Measurements from ENCODE around the gene EEFSEC.

The EEFSEC gene

DNA sequence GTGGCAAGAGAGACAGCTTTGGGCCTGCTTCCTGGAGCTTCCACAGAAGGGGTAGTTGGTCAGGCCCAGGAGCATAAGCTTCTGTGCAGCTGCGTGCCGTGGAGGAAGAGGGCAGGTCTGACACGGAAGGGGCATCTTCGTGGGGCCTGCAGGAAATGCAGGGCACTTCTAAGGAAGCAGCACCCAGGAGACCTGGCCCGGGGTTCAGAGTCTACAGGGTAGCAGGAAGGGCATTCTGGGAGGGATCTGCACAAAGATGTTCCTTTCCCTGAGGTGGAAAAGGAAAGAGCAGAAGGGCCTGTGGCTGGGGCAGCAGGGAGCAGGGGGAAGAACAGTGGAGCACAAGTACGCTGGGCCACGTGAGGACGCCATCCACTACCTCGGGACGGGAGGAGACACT, 228.3 kb downstream of the EEFSEC start:
- no peaks in the 10 kb centered on the region for H3K9me2 ChIP-seq (replicated peaks; ENCODE audit: insufficient read depth, low read length)
- H3K9me3 ChIP-seq (replicated peaks; ENCODE audit: insufficient read depth, low read length) = no peaks in the 10 kb centered on the region
- H4K20me1 ChIP-seq (ENCODE audit: insufficient read depth, low read length) = no peaks in the 10 kb centered on the region
- no peak overlapping the region for H3K9ac ChIP-seq (ENCODE audit: low read length)
- H3K4me2 ChIP-seq (ENCODE audit: low read depth, low read length) = no peak overlapping the region
- no peaks in the 10 kb centered on the region for H3K27me3 ChIP-seq (replicated peaks; ENCODE audit: insufficient read depth, low read length)
- H3K79me2 ChIP-seq (ENCODE audit: low read length) = no peaks in the 10 kb centered on the region
- no peak overlapping the region for H2AFZ ChIP-seq (ENCODE audit: low read length)
- H3K4me3 ChIP-seq (ENCODE audit: low read length) = no peak overlapping the region
- H3F3A ChIP-seq (ENCODE audit: insufficient read depth, low read length) = no peaks in the 10 kb centered on the region
- TF ChIP-seq EZH2phosphoT487 (IDR thresholded peaks at IDR 0.05; ENCODE audit: low read length) (no peak), EZH2 (optimal IDR thresholded peaks at IDR 0.05; ENCODE audit: low read depth, low read length) (no peak)
- TF ChIP-seq, protein P1, sequence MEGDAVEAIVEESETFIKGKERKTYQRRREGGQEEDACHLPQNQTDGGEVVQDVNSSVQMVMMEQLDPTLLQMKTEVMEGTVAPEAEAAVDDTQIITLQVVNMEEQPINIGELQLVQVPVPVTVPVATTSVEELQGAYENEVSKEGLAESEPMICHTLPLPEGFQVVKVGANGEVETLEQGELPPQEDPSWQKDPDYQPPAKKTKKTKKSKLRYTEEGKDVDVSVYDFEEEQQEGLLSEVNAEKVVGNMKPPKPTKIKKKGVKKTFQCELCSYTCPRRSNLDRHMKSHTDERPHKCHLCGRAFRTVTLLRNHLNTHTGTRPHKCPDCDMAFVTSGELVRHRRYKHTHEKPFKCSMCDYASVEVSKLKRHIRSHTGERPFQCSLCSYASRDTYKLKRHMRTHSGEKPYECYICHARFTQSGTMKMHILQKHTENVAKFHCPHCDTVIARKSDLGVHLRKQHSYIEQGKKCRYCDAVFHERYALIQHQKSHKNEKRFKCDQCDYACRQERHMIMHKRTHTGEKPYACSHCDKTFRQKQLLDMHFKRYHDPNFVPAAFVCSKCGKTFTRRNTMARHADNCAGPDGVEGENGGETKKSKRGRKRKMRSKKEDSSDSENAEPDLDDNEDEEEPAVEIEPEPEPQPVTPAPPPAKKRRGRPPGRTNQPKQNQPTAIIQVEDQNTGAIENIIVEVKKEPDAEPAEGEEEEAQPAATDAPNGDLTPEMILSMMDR (IDR thresholded peaks at IDR 0.05; ENCODE audit: low read length) = no peak
- no peaks in the 10 kb centered on the region for H3K36me3 ChIP-seq (replicated peaks; ENCODE audit: insufficient read depth, low read length)
- H3K4me1 ChIP-seq (ENCODE audit: low read length) = peaks cover 16% of the 10 kb centered on the region
- no peak for DNase-seq
- no peak overlapping the region for H3K27ac ChIP-seq (ENCODE audit: low read length)

DNA sequence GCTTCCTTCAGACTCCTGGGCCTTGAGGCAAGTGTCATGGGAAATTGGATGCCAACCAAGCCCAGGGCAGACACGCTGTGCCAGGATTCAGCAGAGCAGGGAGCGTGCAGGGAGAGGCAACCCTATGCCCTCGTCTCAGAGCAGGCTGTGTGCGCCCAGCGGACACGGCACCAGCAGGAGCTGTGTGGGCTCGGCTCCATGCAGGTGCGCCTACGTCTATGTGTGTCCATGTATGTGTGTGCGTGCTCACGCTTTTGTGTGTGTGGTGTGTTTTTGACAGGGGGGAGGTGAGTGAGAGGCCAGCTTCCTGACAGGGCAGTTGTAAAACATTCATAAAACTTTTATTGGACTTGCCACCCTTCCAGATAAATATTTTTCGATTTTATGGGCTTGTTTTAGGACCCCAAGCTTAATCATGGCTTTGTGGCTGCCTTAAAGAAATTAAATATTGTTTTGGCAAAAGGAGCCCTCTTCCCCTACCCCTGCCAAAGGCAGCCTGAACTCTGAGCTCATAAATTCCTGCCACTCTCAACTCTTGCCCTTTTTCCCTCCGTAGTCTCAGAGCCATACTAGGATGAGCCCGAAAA, 229.0 kb downstream of the EEFSEC start:
- no peaks in the 10 kb centered on the region for H3F3A ChIP-seq (ENCODE audit: insufficient read depth, low read length)
- no peak overlapping the region for H3K27ac ChIP-seq (ENCODE audit: low read length)
- no peak overlapping the region for H3K9ac ChIP-seq (ENCODE audit: low read length)
- H3K4me1 ChIP-seq (ENCODE audit: low read length) = peaks cover 16% of the 10 kb centered on the region
- TF ChIP-seq EZH2phosphoT487 (IDR thresholded peaks at IDR 0.05; ENCODE audit: low read length) (no peak), EZH2 (optimal IDR thresholded peaks at IDR 0.05; ENCODE audit: low read depth, low read length) (no peak)
- TF ChIP-seq, protein P1 (IDR thresholded peaks at IDR 0.05; ENCODE audit: low read length) = no peak
- no peaks in the 10 kb centered on the region for H3K9me3 ChIP-seq (replicated peaks; ENCODE audit: insufficient read depth, low read length)
- H3K4me3 ChIP-seq (ENCODE audit: low read length) = no peak overlapping the region
- no peaks in the 10 kb centered on the region for H3K27me3 ChIP-seq (replicated peaks; ENCODE audit: insufficient read depth, low read length)
- no peak overlapping the region for H2AFZ ChIP-seq (ENCODE audit: low read length)
- H3K9me2 ChIP-seq (replicated peaks; ENCODE audit: insufficient read depth, low read length) = no peaks in the 10 kb centered on the region
- no peaks in the 10 kb centered on the region for H3K79me2 ChIP-seq (ENCODE audit: low read length)
- H3K4me2 ChIP-seq (ENCODE audit: low read depth, low read length) = no peak overlapping the region
- no peaks in the 10 kb centered on the region for H4K20me1 ChIP-seq (ENCODE audit: insufficient read depth, low read length)
- no peak for DNase-seq
- no peaks in the 10 kb centered on the region for H3K36me3 ChIP-seq (replicated peaks; ENCODE audit: insufficient read depth, low read length)

DNA sequence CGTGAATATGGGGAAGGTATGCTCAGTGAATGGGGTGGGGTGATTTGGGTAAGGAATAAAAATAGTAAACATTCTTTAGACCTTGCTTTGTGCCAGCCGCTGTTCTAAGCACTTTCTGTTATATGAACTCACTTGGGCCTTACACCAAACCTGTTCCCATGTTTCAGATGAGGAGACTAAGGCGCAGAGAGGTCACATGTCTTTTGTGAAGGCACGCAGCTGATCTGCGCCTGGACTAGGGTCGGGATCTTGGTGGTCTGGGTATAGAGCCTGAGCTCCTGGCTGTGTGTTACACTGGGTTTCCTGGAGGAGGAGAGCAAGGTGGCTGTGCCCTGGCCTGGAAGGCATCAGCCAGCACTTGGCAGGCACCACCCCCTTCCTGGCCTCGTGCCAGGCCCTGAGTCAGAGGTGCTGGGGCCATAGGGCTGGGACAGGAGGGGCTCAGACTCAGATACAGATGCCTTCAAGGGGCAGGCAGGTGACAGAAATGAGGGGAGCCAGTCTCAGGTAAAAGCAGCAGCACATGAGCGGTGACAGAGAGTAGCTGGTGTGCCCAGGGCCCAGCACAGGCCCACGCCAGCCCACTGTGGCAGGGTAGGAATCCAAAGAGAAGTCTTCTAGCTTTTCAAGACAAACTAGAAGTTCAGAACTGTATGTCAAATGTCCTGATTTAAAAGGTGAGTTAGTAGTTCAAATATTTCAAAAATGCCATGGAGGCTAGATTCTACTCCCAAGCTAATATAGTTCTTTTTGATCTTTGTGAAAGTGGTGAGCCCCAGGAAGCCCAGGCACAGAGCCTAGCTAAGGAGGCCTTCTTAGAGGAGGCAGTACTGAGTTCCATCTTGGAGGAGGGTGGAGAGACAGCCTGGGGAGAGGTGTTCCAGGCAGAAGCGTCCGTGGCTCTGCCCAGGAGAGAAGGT, 230.3 kb downstream of the EEFSEC start:
- peak; percentile 85 for DNase-seq
- H3K9ac ChIP-seq (ENCODE audit: low read length) = no peak overlapping the region
- no peaks in the 10 kb centered on the region for H4K20me1 ChIP-seq (ENCODE audit: insufficient read depth, low read length)
- no peak overlapping the region for H2AFZ ChIP-seq (ENCODE audit: low read length)
- H3F3A ChIP-seq (ENCODE audit: insufficient read depth, low read length) = no peaks in the 10 kb centered on the region
- no peak overlapping the region for H3K4me3 ChIP-seq (ENCODE audit: low read length)
- no peaks in the 10 kb centered on the region for H3K27me3 ChIP-seq (replicated peaks; ENCODE audit: insufficient read depth, low read length)
- H3K36me3 ChIP-seq (replicated peaks; ENCODE audit: insufficient read depth, low read length) = no peaks in the 10 kb centered on the region
- peak overlapping the region; percentile 30; the same call in 1 of the 2 replicates for H3K4me2 ChIP-seq (ENCODE audit: low read depth, low read length)
- no peaks in the 10 kb centered on the region for H3K79me2 ChIP-seq (ENCODE audit: low read length)
- peaks cover 16% of the 10 kb centered on the region for H3K4me1 ChIP-seq (ENCODE audit: low read length)
- no peaks in the 10 kb centered on the region for H3K9me3 ChIP-seq (replicated peaks; ENCODE audit: insufficient read depth, low read length)
- H3K27ac ChIP-seq (ENCODE audit: low read length) = peak overlapping the region; percentile 49; the same call in 1 of the 2 replicates
- no peaks in the 10 kb centered on the region for H3K9me2 ChIP-seq (replicated peaks; ENCODE audit: insufficient read depth, low read length)
- TF ChIP-seq EZH2phosphoT487 (IDR thresholded peaks at IDR 0.05; ENCODE audit: low read length) (no peak), EZH2 (optimal IDR thresholded peaks at IDR 0.05; ENCODE audit: low read depth, low read length) (no peak)
- TF ChIP-seq, protein P1 (IDR thresholded peaks at IDR 0.05; ENCODE audit: low read length) = no peak

Measured in MM.1S (cell line).